ENCODE measurements around the gene GRIA4.

GRCh38 chr11:105975128-105975527, 365.3 kb downstream of the GRIA4 start:
- TF ChIP-seq CTCF (IDR thresholded peaks at IDR 0.05; ENCODE audit: low read depth, low read length): no peak
- TF ChIP-seq EZH2phosphoT487 (IDR thresholded peaks at IDR 0.05; ENCODE audit: low read depth): no peak
